Hepatocyte (in vitro differentiated cells): ENCODE results near the gene ARVCF. TPM values are rescaled to one million over a fixed set of nuclear protein-coding genes. Genes with fewer than 3 reads are reported as not detected.

Source experiments
- DNase-seq: peaks from one replicate; pipeline ENCODE4 v3.0.0-alpha.2; 2016; ENCODE audit warnings: low spot score
- H2AFZ ChIP-seq: fragments of 200-600 bp; sonication (generic); 2 replicates; pipeline ENCODE4 v1.6.0; 2016; ENCODE audit warnings: antibody characterized with exemption, mild to moderate bottlenecking
- H3K27ac ChIP-seq: fragments of 200-600 bp; sonication (generic); 2 replicates; pipeline ENCODE4 v1.5.1; 2016; ENCODE audit warnings: mild to moderate bottlenecking
- H3K27me3 ChIP-seq: fragments of 200-600 bp; sonication (generic); 2 replicates; pipeline ENCODE4 v1.6.1; 2016
- H3K36me3 ChIP-seq: fragments of 200-600 bp; sonication (generic); replicated peaks from 2 replicates; pipeline ENCODE4 v1.5.1; 2016; ENCODE audit warnings: low read depth; ENCODE audit not compliant: insufficient read depth
- H3K4me1 ChIP-seq: fragments of 200-600 bp; sonication (generic); 2 replicates; pipeline ENCODE4 v1.5.1; 2016; ENCODE audit warnings: mild to moderate bottlenecking, moderate library complexity; ENCODE audit not compliant: insufficient read depth
- H3K4me2 ChIP-seq: fragments of 200-600 bp; sonication (generic); 2 replicates; pipeline ENCODE4 v1.6.0; 2016
- H3K4me3 ChIP-seq: fragments of 200-600 bp; sonication (generic); 2 replicates; pipeline ENCODE4 v1.5.1; 2016; ENCODE audit warnings: mild to moderate bottlenecking
- H3K79me2 ChIP-seq: fragments of 200-600 bp; sonication (generic); 2 replicates; pipeline ENCODE4 v1.6.0; 2017; ENCODE audit warnings: mild to moderate bottlenecking
- H3K9me2 ChIP-seq: fragments of 200-600 bp; sonication (generic); replicated peaks from 2 replicates; pipeline ENCODE4 v1.6.0; 2017; ENCODE audit warnings: mild to moderate bottlenecking; ENCODE audit not compliant: insufficient read depth
- H3K9me3 ChIP-seq: fragments of 200-600 bp; sonication (generic); 2 replicates; pipeline ENCODE4 v1.5.1; 2016; ENCODE audit warnings: low read depth, mild to moderate bottlenecking
- H4K20me1 ChIP-seq: fragments of 200-600 bp; sonication (generic); 2 replicates; pipeline ENCODE4 v1.6.0; 2016; ENCODE audit warnings: mild to moderate bottlenecking; ENCODE audit not compliant: insufficient read depth, poor library complexity, severe bottlenecking
- EZH2 ChIP-seq: fragments of 200-600 bp; sonication (generic); IDR thresholded peaks from 2 replicates; pipeline ENCODE4 v1.6.1; 2016; ENCODE audit warnings: antibody characterized with exemption, mild to moderate bottlenecking, borderline replicate concordance
- EZH2phosphoT487 ChIP-seq: fragments of 200-600 bp; sonication (generic); IDR thresholded peaks from one replicate; pipeline ENCODE4 v1.6.1; 2018; ENCODE audit warnings: antibody characterized with exemption, mild to moderate bottlenecking, low read depth, moderate library complexity; ENCODE audit not compliant: unreplicated experiment, severe bottlenecking
- WGBS: methylation state at CpG from one replicate; pipeline ENCODE4 v1.1.6; 2016; ENCODE audit warnings: low lambda C conversion rate; ENCODE audit errors: missing lambda C conversion rate; 5-methylcytosine and 5-hydroxymethylcytosine counted together
- polyA plus RNA-seq: library from polyadenylated mRNA; unstranded; fragments of >200 nt; fragmentation: Nextera tagmentation; extraction: Ambion mirVana; gene quantifications from 2 replicates; pipeline ENCODE4 v1.2.1, GENCODE V29; 2016
- total RNA-seq: library from RNA; depleted of rRNA; stranded (reverse); fragments of >200 nt; gene quantifications from 2 replicates; pipeline ENCODE4 v1.2.3, GENCODE V29; 2014
- TF ChIP-seq, protein P1 (sequence below): fragments of 200-600 bp; sonication (generic); IDR thresholded peaks from 2 replicates; pipeline ENCODE4 v1.5.1; 2016; ENCODE audit warnings: antibody characterized with exemption, mild to moderate bottlenecking; ENCODE audit not compliant: poor library complexity

Gene ARVCF
- total and polyA plus RNA-seq, 2 experiments from 2014 or later = 23.8 to 32.5 TPM

DNA sequence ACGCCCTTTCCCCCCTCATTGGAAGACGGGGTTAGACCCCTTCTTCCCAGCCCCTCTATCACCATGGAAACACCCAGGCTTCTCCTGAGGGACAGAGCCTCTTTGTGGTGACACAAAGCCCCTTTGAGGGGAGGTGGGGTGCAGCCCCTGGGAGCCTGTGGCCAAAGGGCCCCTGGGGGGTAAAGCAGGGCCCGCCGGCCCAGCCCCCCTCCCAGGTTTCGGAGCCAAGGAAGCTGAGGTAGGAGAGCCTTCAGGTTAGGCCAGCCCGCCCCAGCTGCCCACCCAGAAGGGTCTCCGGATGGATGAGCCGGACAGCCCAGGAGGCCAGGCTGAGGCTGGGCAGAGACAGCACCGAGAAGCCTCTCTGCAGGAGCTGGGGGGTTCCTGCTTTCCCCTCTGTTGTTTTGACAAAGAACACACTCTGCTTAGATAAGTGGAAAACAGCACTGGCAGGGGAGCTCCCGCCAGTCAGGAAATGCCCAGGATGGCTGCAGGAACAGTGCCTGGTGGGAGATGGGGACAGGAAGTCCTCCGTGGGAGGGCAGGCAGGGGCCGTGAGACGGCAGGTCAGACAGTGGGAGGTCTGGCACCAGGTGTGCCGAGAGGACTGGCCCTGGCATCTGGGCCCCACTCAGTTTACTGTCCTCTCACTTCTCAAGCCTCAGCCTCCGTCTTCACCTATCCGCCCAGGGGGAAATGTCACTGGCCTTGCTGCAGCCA, 18.2 kb downstream of the ARVCF start:
- no peak overlapping the region for H3K4me3 ChIP-seq
- no peaks in the 10 kb centered on the region for H3K27me3 ChIP-seq
- H3K9me2 ChIP-seq = no peaks in the 10 kb centered on the region
- no peak for DNase-seq
- no peaks in the 10 kb centered on the region for H4K20me1 ChIP-seq
- no peak overlapping the region for H3K27ac ChIP-seq
- peaks cover 12% of the 10 kb centered on the region for H3K4me1 ChIP-seq
- H3K4me2 ChIP-seq = no peak overlapping the region
- 62% methylated on average over 14 of the region's 16 CpGs for WGBS
- TF ChIP-seq EZH2phosphoT487 (no peak), EZH2 (no peak)
- TF ChIP-seq, protein P1, sequence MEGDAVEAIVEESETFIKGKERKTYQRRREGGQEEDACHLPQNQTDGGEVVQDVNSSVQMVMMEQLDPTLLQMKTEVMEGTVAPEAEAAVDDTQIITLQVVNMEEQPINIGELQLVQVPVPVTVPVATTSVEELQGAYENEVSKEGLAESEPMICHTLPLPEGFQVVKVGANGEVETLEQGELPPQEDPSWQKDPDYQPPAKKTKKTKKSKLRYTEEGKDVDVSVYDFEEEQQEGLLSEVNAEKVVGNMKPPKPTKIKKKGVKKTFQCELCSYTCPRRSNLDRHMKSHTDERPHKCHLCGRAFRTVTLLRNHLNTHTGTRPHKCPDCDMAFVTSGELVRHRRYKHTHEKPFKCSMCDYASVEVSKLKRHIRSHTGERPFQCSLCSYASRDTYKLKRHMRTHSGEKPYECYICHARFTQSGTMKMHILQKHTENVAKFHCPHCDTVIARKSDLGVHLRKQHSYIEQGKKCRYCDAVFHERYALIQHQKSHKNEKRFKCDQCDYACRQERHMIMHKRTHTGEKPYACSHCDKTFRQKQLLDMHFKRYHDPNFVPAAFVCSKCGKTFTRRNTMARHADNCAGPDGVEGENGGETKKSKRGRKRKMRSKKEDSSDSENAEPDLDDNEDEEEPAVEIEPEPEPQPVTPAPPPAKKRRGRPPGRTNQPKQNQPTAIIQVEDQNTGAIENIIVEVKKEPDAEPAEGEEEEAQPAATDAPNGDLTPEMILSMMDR = no peak
- H3K36me3 ChIP-seq = no peaks in the 10 kb centered on the region
- no peaks in the 10 kb centered on the region for H3K9me3 ChIP-seq
- no peaks in the 10 kb centered on the region for H3K79me2 ChIP-seq
- H2AFZ ChIP-seq = no peak overlapping the region

DNA sequence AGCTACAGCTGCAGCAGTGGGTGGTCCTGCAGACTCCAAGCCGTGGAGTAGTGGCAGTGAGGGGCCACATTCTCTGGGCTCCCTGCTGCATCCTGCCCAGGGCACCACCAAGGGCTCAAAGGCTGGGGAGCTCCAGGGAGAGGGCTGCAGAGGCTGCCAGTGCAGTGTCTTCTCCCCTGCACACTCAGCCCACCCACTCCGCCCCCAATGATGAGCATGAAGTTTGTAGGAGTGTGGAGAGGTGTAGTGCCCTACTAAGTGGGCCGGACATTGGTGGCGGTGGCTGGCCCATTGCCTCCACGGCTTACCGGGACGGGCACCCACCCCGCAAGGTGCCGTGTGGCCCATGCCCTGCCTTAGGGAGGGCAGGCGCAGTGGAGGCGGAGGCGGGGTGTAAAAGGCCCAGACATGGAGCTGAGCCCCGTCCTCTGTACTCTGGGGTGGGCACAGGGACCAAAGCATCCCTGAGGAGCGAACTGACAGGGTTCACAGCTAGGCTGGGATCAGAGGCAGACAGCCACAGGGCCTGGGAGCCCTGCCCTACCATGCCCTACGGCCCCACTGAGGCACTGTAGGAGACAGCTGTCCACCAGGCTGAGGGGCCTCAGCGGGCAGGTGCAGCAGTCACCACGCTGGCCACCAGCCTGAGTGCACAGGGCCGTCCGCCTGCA, 18.9 kb downstream of the ARVCF start:
- Histone ChIP-seq H3K4me2 (no peak overlapping the region), H3K36me3 (no peaks in the 10 kb centered on the region), H3K9me2 (no peaks in the 10 kb centered on the region), H3K9me3 (no peaks in the 10 kb centered on the region), H3K4me1 (peaks cover 12% of the 10 kb centered on the region), H3K79me2 (no peaks in the 10 kb centered on the region), H3K27ac (no peak overlapping the region), H3K27me3 (no peaks in the 10 kb centered on the region), H2AFZ (no peak overlapping the region), H4K20me1 (no peaks in the 10 kb centered on the region), H3K4me3 (no peak overlapping the region)
- DNase-seq = no peak
- 95% methylated on average over 18 of the region's 19 CpGs for WGBS
- TF ChIP-seq EZH2phosphoT487 = no peak
- TF ChIP-seq EZH2 = no peak
- TF ChIP-seq, protein P1 = no peak

DNA sequence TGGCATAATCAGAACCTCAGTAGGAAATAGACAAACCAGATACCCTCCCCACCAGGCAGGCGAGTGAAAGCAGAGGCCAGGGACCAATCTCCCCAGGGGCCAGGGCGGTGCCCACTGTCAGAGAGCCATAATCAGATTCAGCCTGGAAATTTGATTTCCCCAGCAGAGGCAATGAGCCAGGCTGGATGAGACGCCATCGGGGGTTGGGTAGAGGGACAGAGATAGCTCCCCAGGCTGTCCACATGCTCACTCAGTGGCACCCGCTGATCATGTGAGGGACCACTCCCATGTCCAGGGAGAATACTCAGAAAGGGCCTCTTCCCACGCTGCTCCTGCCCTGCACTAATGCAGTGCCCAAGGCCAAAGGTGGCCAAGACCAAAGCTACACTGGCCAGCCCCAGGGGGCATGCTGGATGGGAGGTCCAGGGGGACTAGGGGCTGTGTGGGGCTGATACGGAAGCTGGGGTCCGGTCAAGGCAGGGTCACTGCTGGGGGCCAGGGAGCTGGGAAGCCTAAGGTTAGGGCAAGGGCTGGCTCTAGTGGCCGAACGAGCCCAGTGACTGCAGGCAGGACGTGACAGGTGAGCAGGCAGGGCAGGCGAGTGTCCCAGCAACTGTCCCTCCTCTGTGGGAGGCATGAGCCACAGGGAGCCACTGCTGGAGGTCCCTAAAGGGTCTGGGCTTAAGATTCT, 19.8 kb downstream of the ARVCF start:
- Histone ChIP-seq H3K9me2 (no peaks in the 10 kb centered on the region), H3K4me2 (no peak overlapping the region), H3K9me3 (no peaks in the 10 kb centered on the region), H3K27ac (no peak overlapping the region), H2AFZ (no peak overlapping the region), H3K79me2 (no peaks in the 10 kb centered on the region), H3K4me1 (peaks cover 8% of the 10 kb centered on the region), H4K20me1 (no peaks in the 10 kb centered on the region), H3K4me3 (no peak overlapping the region), H3K36me3 (no peaks in the 10 kb centered on the region), H3K27me3 (no peaks in the 10 kb centered on the region)
- no peak for DNase-seq
- TF ChIP-seq, protein P1 = no peak
- TF ChIP-seq EZH2 (no peak), EZH2phosphoT487 (no peak)
- 86% methylated on average over 12 of the region's 12 CpGs for WGBS
